HG03159 (cell line): Measurements from ENCODE around the gene PRDM11.

ENCODE experiments used
- ATAC-seq: cut with Tn5 transposase; IDR thresholded peaks from one replicate; pipeline ENCODE4 v1.9.1; 2021; ENCODE audit warnings: mild to moderate bottlenecking, moderate library complexity; ENCODE audit not compliant: unreplicated experiment

The PRDM11 gene

GRCh38 chr11:45209000-45209879 is 62.8 kb downstream of the PRDM11 start:
- no peak for ATAC-seq

GRCh38 chr11:45209891-45210699 is 63.7 kb downstream of the PRDM11 start:
- ATAC-seq = no peak

- no peak for ATAC-seq
Measured at GRCh38 chr11:45210846-45211245, 64.4 kb downstream of the PRDM11 start.

GRCh38 chr11:45211732-45212131 is 65.3 kb downstream of the PRDM11 start:
- ATAC-seq = no peak

GRCh38 chr11:45212566-45213315 is 66.3 kb downstream of the PRDM11 start:
- ATAC-seq = no peak

- no peak for ATAC-seq
Measured at GRCh38 chr11:45213316-45213665, 66.9 kb downstream of the PRDM11 start.

- no peak for ATAC-seq
Measured at GRCh38 chr11:45213717-45214116, 67.3 kb downstream of the PRDM11 start.

- no peak for ATAC-seq
Measured at GRCh38 chr11:45215098-45215865, 68.8 kb downstream of the PRDM11 start.

GRCh38 chr11:45216031-45216430 is 69.6 kb downstream of the PRDM11 start:
- no peak for ATAC-seq

GRCh38 chr11:45216901-45217300 is 70.5 kb downstream of the PRDM11 start:
- no peak for ATAC-seq

- no peak for ATAC-seq
Measured at GRCh38 chr11:45217991-45218390, 71.6 kb downstream of the PRDM11 start.

- no peak for ATAC-seq
Measured at GRCh38 chr11:45218705-45219104, 72.3 kb downstream of the PRDM11 start.

- no peak for ATAC-seq
Measured at GRCh38 chr11:45219411-45219810, 73.0 kb downstream of the PRDM11 start.

GRCh38 chr11:45223496-45223895 is 77.1 kb downstream of the PRDM11 start:
- ATAC-seq = no peak

GRCh38 chr11:45224766-45225165 is 78.3 kb downstream of the PRDM11 start:
- ATAC-seq = no peak

- no peak for ATAC-seq
Measured at GRCh38 chr11:45225277-45225676, 78.8 kb downstream of the PRDM11 start.

GRCh38 chr11:45225961-45226871 is 79.8 kb downstream of the PRDM11 start:
- ATAC-seq = no peak

- ATAC-seq = no peak
Measured at GRCh38 chr11:45226901-45227300, 80.5 kb downstream of the PRDM11 start.

- no peak for ATAC-seq
Measured at GRCh38 chr11:45227836-45228235, 81.4 kb downstream of the PRDM11 start.
